Right lobe of liver (tissue), 4 donors: ENCODE measurements around the gene ODF4.
"Not testable (repeated sequence)": the region's sequence is repeated elsewhere in the genome, so short reads cannot be mapped to it uniquely, and the experiment has no call there.

ENCODE experiments used
- CTCF ChIP-seq, 4 donors: fragments of 200-600 bp in 3 of 4; fragments of 450-650 bp in 1 of 4; IDR thresholded peaks; one replicate each; pipeline versions ENCODE4 v1.5.1 to v1.8.0; 2016 to 2022; ENCODE audit warnings: antibody characterized with exemption in 4 of 4, mild to moderate bottlenecking in 2 of 4
- POLR2A ChIP-seq: fragments of 450-650 bp; IDR thresholded peaks from one replicate; pipeline ENCODE4 v1.6.1; 2017; ENCODE audit warnings: antibody characterized with exemption, mild to moderate bottlenecking
- donor health status: DM: no; HTN: no; CAD: no.
- donor health status: DM: no; HTN: no; CAD: no.
- donor health status: DM: no; HTN: yes; CAD: no.

GRCh38 chr17:8378117-8378516, 38.5 kb downstream of the ODF4 start:
- TF ChIP-seq CTCF (IDR thresholded peaks at IDR 0.05); POLR2A: not testable (repeated sequence)
